GM13977 (cell line): ENCODE results near the gene TCOF1.
A peak's percentile ranks its signal among the peaks of the same experiment; 100 is the strongest.

ENCODE experiments used
- DNase-seq: peaks from one replicate; pipeline ENCODE4 v3.0.0; 2012; ENCODE audit warnings: low spot score
- CTCF ChIP-seq: IDR thresholded peaks from 2 replicates; pipeline ENCODE4 v1.5.1; 2012; ENCODE audit warnings: mild to moderate bottlenecking, control low read depth; ENCODE audit not compliant: insufficient read depth; ENCODE audit errors: extremely low read depth, missing control alignments
- in situ Hi-C: fragments of 300-500 bp; cut with MboI; formaldehyde crosslinking; loops from one replicate; pipeline ENCODE4 v1.12.0; 2022; ENCODE audit warnings: low sequenced_read_pairs, low pct_unique_long_range_greater_than_20kb, mixed read lengths, inconsistent platforms; ENCODE audit not compliant: unreplicated experiment

TCOF1 gene

GRCh38 chr5:150394131-150394530, 36.6 kb downstream of the TCOF1 start:
- peak; percentile 80 for DNase-seq
- no peak for TF ChIP-seq CTCF
- in situ Hi-C loops = no loop called here

- TF ChIP-seq CTCF = no peak
- DNase-seq = no peak
- in situ Hi-C loops = no loop called here
Observed at GRCh38 chr5:150394912-150395687, 37.6 kb downstream of the TCOF1 start.

- no peak for DNase-seq
- no peak for TF ChIP-seq CTCF
- in situ Hi-C loops = no loop called here
Observed at GRCh38 chr5:150395688-150395975, 38.1 kb downstream of the TCOF1 start.

- in situ Hi-C loops = no loop called here
- no peak for DNase-seq
- no peak for TF ChIP-seq CTCF
Observed at GRCh38 chr5:150396267-150396666, 38.8 kb downstream of the TCOF1 start.

- TF ChIP-seq CTCF = no peak
- in situ Hi-C loops = no loop called here
- DNase-seq = no peak
Observed at GRCh38 chr5:150397146-150397781, 39.8 kb downstream of the TCOF1 start.

GRCh38 chr5:150397782-150398721, 40.6 kb downstream of the TCOF1 start:
- no peak for TF ChIP-seq CTCF
- in situ Hi-C loops = no loop called here
- DNase-seq = no peak
